Measurements from ENCODE around the gene DACT2.
"Not testable (repeated sequence)": the region's sequence is repeated elsewhere in the genome, so short reads cannot be mapped to it uniquely, and the experiment has no call there.

The DACT2 gene

GRCh38 chr6:168320634-168321033 is 1.1 kb upstream of the DACT2 start:
- no peak for DNase-seq

- no peak for DNase-seq
These were observed 848 bp downstream of the DACT2 start for GRCh38 chr6:168318579-168319278.

GRCh38 chr6:168318090-168318489 is 1.5 kb downstream of the DACT2 start:
- no peak for DNase-seq

- DNase-seq = no peak
These were observed 4.0 kb downstream of the DACT2 start for GRCh38 chr6:168315596-168315995.

- no peak for DNase-seq
These were observed 4.6 kb downstream of the DACT2 start for GRCh38 chr6:168314948-168315347.

GRCh38 chr6:168314021-168314420 is 5.6 kb downstream of the DACT2 start:
- no peak for DNase-seq

- DNase-seq = no peak
These were observed 6.1 kb downstream of the DACT2 start for GRCh38 chr6:168313431-168314011.

GRCh38 chr6:168312125-168312507 is 7.5 kb downstream of the DACT2 start:
- not testable (repeated sequence) for DNase-seq

GRCh38 chr6:168311410-168312124 is 8.0 kb downstream of the DACT2 start:
- DNase-seq = no peak

- no peak for DNase-seq
These were observed 8.6 kb downstream of the DACT2 start for GRCh38 chr6:168310945-168311344.

- no peak for DNase-seq
These were observed 9.2 kb downstream of the DACT2 start for GRCh38 chr6:168310403-168310802.

- DNase-seq = no peak
These were observed 9.6 kb downstream of the DACT2 start for GRCh38 chr6:168309997-168310396.

- DNase-seq = no peak
These were observed 10.4 kb downstream of the DACT2 start for GRCh38 chr6:168309183-168309582.

- no peak for DNase-seq
These were observed 11.0 kb downstream of the DACT2 start for GRCh38 chr6:168308390-168309144.

- DNase-seq = no peak
These were observed 11.9 kb downstream of the DACT2 start for GRCh38 chr6:168307695-168308021.

- DNase-seq = no peak
These were observed 12.4 kb downstream of the DACT2 start for GRCh38 chr6:168307015-168307694.

- DNase-seq = no peak
These were observed 13.7 kb downstream of the DACT2 start for GRCh38 chr6:168305863-168306262.

GRCh38 chr6:168305096-168305749 is 14.4 kb downstream of the DACT2 start:
- DNase-seq = no peak

GRCh38 chr6:168304752-168305015 is 14.9 kb downstream of the DACT2 start:
- DNase-seq = no peak

GRCh38 chr6:168303982-168304751 is 15.4 kb downstream of the DACT2 start:
- DNase-seq = no peak

GRCh38 chr6:168302534-168302933 is 17.0 kb downstream of the DACT2 start:
- DNase-seq = no peak

Measured in CD4-positive, alpha-beta T cell treated with Interleukin-1 beta for 1 hour (primary cell).